NCI-H2081 treated with DMSO at 0.1 percent for 48 hours (cell line): ENCODE measurements around the gene RSPRY1.

Experiments used
- DNase-seq: peaks from one replicate; lab custom pipeline; 2025; lab: John Stamatoyannopoulos, UW

RSPRY1 gene

DNA sequence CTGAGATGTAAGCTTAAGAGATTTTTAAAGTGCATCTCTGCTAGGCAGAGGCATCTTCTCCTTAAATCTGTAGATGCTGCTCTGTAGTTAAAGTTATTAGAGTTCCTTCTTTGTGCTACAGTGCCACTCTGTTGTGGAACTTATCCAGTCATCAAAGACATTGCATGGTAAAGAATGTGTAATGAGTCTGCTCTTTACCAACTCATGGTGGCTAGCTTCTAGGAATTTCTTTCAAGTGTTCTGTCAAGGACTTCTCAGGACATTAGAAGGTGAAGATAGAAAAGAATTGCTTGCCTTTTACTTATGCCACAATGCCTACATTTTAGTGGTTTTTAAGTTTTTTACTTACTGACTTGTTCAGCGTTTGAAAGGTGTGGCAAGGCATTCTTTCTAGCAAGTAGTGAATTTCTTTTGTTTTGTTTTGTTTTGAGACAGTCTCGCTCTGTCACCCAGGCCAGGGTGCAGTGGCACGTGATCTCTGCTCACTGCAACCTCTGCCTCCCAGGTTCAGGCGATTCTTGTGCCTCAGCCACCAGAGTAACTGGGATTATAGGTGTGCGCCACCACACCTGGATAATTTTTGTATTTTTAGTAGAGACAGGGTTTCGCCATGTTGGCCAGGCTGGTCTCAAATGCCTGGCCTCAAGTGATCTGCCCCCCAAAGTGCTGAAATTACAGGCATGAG lies 38.7 kb downstream of the RSPRY1 start:
- no peak for DNase-seq

- no peak for DNase-seq
Observed at GRCh38 chr16:57225978-57226377, 39.8 kb downstream of the RSPRY1 start.

- DNase-seq = no peak
Observed at GRCh38 chr16:57226701-57227621, 40.8 kb downstream of the RSPRY1 start.

- DNase-seq = no peak
Observed at GRCh38 chr16:57229079-57229478, 43.0 kb downstream of the RSPRY1 start.

DNA sequence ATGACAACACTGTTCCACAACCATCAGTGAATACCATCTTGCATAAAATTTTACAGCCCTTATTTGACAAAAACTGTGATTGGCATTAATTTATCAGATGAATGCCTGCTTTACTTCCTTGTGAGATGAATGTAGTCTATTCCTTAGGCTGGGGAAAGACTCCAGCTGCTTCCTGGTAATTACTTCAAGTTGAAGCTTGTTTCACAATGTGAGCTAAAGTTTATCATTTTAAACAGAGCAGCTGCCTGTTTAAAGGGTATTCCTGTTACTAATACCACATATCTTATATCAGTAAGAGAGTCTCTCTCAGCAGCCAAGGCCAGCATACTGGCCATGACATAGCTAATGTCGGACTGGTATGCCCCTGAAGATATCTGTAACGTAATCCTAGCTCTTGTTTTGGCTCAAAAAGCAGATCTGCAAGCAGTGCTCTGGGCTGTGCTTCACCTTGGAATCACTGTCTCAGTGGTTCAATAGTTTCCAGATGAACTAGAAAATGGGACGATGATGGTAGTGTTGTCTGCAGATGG lies 45.8 kb downstream of the RSPRY1 start:
- no peak for DNase-seq

DNA sequence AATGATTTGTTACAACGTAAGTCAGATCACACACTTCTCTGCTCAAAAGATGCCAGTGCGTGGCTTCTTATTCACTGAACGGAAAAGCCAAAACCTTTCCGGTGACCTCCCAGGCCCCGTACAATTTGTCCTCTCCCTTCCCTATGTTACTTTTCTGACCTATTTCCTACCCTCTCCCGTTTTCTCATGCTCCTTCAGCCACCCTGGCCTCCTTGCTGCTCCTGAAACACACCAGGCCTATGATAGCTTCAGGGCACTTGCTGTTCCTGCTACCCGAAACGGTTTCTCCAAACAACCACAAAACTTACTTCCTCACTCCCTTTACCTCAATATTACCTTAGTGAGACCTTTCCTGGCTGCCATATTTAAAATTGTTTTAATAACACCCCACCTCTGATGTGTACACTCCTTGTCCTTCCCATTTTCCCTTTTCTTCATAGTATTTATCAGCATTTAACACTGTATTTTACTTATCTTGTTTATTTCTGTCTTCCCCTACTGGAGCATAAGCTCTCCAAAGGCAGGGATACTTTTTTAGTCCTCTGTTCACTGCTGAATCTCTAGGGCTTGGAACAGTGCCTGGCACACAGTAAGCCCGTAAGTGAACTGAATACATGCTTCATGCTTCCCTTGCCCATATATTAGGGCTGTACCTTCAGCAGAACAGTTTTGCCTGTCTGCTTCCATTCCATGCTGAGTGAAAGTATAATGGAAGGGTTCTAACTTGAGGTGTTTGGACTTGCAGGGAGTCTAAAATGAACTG lies 48.0 kb downstream of the RSPRY1 start:
- no peak for DNase-seq

GRCh38 chr16:57234707-57235092 lies 48.6 kb downstream of the RSPRY1 start:
- no peak for DNase-seq

DNA sequence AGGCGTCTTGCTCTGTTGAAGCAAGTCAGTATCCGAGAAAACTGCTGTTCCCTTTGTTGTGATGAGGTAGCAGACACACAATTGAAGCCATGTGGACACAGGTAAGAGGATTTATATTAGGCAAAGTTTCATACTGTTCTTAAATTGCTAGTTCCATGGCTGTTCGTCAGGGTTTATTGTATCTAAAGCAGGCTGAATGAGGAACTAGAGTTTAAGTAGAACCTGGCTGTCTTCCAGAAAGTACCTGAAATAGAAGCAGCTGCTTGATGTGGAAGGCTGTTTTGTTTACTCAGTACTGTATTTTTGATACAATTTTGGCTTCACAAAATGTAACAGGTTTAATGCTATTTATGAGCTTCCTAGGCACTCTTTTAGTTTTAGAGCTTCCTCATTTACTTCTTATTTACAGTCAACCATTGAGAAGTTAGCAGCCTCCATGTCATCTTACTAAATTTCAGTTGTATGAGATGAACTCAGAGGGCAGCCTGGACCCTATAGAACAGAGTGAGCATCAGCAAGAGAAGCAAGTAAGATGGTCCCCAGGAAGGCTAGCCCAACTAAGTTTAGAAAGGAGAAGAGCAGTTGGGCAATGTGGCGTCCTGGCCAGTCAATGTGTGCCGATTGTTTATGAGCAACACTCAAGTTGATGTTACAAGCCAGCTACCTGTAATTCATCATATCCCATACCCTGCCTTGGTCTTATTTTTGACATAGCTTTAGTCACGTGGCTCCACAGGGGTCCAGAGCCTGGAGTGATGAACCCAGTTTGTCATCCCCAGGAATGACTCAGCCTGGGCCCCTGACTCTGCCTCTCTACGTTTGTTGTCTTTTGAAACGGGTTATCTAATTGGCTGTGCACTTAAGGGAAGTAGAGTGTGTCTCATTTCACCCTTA lies 49.2 kb downstream of the RSPRY1 start:
- DNase-seq = peak; percentile 26

DNA sequence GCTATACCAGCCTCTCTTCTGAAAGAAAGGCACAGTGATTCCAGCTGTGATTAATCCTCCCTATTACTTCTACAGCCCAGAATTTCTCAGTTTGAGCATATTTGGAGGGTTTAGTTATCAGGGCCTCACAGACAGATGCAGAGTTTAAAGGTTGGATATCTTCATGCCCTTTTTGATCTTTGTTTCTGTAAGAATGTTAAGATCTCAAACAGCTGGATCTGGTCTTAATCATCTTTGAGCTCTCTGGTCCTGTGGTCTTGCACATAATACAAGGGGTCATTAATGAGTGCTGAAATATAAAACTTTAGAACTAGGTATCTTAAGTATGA lies 49.9 kb downstream of the RSPRY1 start:
- no peak for DNase-seq

DNA sequence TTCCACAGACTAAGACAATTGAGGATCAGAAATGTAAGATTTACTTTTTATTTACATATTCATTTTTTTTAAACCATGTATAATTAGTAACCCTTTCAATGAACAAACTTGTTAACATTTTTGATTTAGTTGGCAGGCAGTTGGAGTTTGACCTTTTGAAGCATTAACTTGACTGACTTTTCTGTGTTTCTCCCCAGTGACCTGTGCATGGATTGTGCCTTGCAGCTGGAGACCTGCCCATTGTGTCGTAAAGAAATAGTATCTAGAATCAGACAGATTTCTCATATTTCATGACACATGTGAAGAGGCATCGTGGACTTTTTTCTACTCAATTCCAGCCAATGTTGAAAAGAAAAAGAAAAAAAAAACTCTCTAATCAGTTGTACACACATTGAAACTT lies 52.6 kb downstream of the RSPRY1 start:
- DNase-seq = no peak

DNA sequence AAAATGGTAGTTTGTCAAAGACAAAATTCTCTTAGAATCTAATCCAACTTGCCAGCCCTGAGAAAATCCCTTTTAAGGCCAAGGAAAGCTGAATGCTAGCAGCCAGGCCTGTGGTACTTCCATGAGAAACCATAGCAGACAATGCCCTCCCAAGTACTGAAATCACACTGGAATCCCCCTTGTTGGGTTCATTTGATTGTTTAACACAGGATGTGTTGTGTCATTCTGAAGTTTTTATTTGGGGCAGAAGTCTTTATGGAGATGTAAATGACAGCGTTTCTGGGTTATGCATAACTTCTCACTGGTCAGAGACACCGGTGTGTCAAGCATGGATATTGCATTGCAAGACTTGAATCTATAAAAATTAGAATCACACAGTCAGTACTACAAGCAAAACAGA lies 53.0 kb downstream of the RSPRY1 start:
- DNase-seq = no peak

GRCh38 chr16:57240851-57241250 lies 54.7 kb downstream of the RSPRY1 start:
- DNase-seq = no peak

DNA sequence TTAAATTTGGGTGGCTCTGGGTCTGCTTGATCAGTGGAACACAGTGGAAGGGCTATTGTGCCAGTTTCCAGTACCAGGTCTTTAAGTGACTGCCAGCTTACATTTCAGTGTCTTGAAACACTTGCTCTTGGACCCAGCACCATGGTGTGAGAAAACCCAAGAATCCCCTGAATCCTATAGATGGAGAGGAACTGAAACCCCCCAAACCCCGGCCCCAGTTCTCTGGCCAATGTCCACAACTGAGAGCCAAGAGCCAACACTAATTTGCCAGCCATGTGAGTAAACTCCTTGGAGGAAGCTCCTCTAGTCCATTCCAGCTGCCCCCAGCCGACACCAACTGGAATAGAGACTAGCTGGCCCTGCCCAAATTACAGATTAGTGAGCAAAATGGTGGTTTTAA lies 56.5 kb downstream of the RSPRY1 start:
- no peak for DNase-seq

DNA sequence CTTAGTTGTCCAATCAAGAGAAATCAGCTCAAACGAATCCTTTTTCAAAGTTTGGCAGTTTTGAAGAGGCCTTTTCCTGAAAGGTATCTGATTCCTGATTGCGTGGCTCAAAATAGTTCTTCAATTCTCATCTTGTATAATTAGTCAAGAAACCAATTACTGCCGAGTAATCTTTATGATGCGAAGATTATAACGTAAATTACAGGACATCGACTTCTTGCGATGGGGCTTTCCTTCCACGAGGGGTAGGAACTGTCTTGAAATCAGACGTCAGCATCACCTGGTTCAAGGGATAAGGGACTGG lies 58.3 kb downstream of the RSPRY1 start:
- no peak for DNase-seq

GRCh38 chr16:57244767-57245471 lies 58.8 kb downstream of the RSPRY1 start, which contains the start of gene ARL2BP:
ARL2BP (plus strand) TSS chr16:57245259; CDS start chr16:57245368, 109 bp downstream.
- peak; percentile 50 for DNase-seq

GRCh38 chr16:57245472-57246113 lies 59.5 kb downstream of the RSPRY1 start:
- no peak for DNase-seq

DNA sequence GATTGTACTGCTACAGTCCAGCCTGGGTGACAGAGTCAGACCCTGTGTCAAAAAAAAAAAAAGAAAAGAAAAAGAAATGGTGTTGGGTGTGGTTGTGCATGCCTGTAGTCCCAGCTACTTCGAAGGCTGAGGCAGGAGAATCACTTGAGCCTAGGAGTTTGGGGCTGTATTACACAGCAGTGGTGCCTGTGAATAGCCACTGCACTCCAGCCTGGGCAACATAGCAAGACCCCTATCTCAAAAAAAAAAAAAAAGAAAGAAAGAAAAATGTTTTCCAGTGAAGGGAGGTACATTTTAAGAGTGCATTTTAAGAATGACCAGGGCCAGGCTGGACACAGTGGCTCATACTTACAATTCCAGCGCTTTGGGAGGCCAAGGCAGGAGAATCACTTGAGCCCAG lies 65.2 kb downstream of the RSPRY1 start:
- DNase-seq = no peak

DNA sequence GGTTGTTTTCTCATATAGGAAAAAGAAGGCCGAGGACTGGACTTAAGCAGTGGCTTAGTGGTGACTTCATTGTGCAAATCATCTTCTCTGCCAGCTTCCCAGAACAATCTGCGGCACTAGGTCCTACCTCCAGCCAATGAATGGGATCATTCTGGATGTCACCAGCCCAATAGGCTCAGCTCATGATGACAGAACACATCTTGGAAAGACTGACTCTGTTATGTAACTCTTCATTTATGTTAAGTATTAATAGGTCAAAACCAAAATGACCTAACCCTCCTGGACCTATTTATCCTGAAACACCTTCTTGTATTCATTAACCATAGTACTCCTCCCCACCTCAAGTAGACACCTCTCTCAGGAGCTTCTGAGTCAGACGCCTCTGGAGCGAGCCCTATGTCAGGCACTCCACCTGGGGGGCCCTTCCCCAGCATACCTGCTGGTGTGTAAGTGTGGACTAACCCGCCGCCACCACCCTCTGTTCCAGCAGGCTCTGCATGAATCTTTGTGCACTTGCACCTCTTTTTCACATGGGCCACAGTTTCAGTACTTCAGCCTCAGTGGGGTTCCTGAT lies 66.1 kb downstream of the RSPRY1 start:
- no peak for DNase-seq

GRCh38 chr16:57253466-57253865 lies 67.3 kb downstream of the RSPRY1 start:
- DNase-seq = no peak
